OCI-LY1 (cell line): Measurements from ENCODE around the gene PLEKHJ1.

Experiments used
- EZH2 ChIP-seq: fragments of 200-600 bp; sonication (generic), shearing (Covaris generic); IDR thresholded peaks from 2 replicates; pipeline ENCODE4 v1.8.0; 2017; ENCODE audit warnings: borderline replicate concordance, mixed run types, mild to moderate bottlenecking, antibody characterized with exemption, low read length, moderate library complexity, mixed read lengths
- TF ChIP-seq, protein P1 (sequence below): fragments of 200-600 bp; sonication (generic), shearing (Covaris generic); IDR thresholded peaks from 2 replicates; pipeline ENCODE4 v1.5.1; 2017; ENCODE audit warnings: mild to moderate bottlenecking, antibody characterized with exemption, low read length, moderate library complexity, mixed read lengths

DNA sequence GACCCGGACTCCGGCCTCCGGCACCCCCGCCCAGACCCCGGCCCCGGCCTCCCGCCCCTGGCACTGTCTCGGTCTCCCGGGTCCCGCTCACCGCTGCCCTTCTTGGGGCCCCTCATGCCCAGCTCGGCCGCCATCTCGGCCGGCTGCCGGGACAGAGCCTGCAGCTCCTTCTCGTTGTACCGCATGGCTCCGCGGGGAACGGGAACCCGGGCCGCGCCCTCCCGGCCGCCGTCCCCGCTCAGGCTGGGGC is 140 bp downstream of the PLEKHJ1 start:
- TF ChIP-seq EZH2: no peak
- TF ChIP-seq, protein P1, sequence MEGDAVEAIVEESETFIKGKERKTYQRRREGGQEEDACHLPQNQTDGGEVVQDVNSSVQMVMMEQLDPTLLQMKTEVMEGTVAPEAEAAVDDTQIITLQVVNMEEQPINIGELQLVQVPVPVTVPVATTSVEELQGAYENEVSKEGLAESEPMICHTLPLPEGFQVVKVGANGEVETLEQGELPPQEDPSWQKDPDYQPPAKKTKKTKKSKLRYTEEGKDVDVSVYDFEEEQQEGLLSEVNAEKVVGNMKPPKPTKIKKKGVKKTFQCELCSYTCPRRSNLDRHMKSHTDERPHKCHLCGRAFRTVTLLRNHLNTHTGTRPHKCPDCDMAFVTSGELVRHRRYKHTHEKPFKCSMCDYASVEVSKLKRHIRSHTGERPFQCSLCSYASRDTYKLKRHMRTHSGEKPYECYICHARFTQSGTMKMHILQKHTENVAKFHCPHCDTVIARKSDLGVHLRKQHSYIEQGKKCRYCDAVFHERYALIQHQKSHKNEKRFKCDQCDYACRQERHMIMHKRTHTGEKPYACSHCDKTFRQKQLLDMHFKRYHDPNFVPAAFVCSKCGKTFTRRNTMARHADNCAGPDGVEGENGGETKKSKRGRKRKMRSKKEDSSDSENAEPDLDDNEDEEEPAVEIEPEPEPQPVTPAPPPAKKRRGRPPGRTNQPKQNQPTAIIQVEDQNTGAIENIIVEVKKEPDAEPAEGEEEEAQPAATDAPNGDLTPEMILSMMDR: no peak
